Effector memory CD4-positive, alpha-beta T cell (primary cell): ENCODE measurements around the gene GAA.

Experiments
- DNase-seq, 3 donors: peaks; one replicate each; pipeline ENCODE4 v3.0.0-alpha.2; 2020
- H3K27ac ChIP-seq: 2 replicates; pipeline ENCODE4 v1.7.0; 2013; ENCODE audit warnings: mild to moderate bottlenecking, low read length, moderate library complexity; ENCODE audit not compliant: insufficient read depth, poor library complexity, severe bottlenecking
- H3K27me3 ChIP-seq: replicated peaks from 2 replicates; pipeline ENCODE4 v1.7.0; 2013; ENCODE audit warnings: mild to moderate bottlenecking, low read length; ENCODE audit not compliant: insufficient read depth, control insufficient read depth, poor library complexity, severe bottlenecking
- H3K36me3 ChIP-seq: 2 replicates; pipeline ENCODE4 v1.7.0; 2013; ENCODE audit warnings: mild to moderate bottlenecking, low read length, moderate library complexity; ENCODE audit not compliant: control insufficient read depth, insufficient read depth
- H3K4me1 ChIP-seq: 2 replicates; pipeline ENCODE4 v1.7.0; 2013; ENCODE audit warnings: low read length, mild to moderate bottlenecking; ENCODE audit not compliant: control insufficient read depth, insufficient read depth, poor library complexity, severe bottlenecking
- H3K4me3 ChIP-seq: 2 replicates; pipeline ENCODE4 v1.7.0; 2013; ENCODE audit warnings: low read length, low read depth, mild to moderate bottlenecking; ENCODE audit not compliant: insufficient read depth, poor library complexity, severe bottlenecking
- H3K9me3 ChIP-seq: 2 replicates; pipeline ENCODE4 v1.7.0; 2013; ENCODE audit warnings: mild to moderate bottlenecking, low read length, moderate library complexity; ENCODE audit not compliant: control insufficient read depth

The GAA gene

DNA sequence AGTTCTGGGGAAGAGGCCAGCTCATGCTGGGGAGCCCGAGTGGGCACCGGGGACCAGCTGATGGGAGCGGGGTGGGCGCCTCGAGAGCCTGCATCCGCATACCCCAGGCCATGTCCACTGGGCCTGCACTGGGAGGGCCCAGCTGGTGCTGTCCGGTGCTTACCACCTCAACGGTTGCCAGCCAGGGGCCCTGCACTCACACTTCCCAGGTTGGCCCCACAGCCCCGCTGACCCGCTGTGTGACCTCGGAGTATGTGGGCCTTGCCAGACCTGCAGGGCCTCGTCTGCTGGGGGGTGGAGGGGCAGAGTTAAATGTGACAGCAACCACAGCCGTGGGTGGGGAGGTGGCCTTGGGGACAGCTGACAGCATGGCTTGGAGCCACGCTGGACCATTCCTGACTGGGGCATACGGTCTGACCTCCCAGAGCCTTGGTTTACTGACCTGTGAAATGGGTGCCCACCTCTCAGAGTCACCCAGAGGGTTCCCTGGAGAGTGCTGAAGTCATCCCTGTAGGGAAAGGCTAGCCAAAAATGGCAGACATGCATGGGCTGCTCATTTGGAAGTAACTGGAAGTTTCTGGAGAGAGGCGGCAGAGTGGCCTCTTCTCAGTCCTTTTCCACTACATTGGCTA is 5.4 kb upstream of the GAA start:
- H3K27ac ChIP-seq = no peak overlapping the region
- no peaks in the 10 kb centered on the region for H3K36me3 ChIP-seq
- H3K4me1 ChIP-seq = peaks cover 9% of the 10 kb centered on the region
- H3K4me3 ChIP-seq = no peak overlapping the region
- no peak for DNase-seq
- no peaks in the 10 kb centered on the region for H3K9me3 ChIP-seq
- no peaks in the 10 kb centered on the region for H3K27me3 ChIP-seq

DNA sequence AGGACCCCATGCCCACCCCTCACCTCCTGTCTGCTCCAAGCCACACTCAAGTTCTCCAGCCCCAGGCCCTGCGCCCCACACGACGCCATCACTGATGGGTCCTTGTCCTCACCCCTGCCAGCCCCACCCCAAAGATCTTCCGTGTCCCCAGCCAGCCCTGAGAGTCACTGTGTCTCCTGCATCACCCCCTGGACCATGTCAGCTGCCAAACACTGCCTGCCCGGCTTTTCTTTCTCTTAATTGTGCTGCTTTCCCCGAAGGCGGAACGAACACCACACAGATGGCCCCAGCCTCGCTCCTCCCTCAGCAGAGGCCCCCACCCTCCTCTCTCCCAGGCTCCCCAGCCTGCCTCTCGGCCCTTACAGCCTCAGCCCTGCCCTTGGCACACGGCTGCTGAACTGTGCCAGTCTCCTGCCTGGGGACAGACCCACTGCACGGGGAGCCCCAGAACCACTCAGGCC is 4.8 kb upstream of the GAA start:
- Histone ChIP-seq H3K36me3 (no peaks in the 10 kb centered on the region), H3K4me1 (peaks cover 11% of the 10 kb centered on the region), H3K27ac (no peak overlapping the region), H3K4me3 (no peak overlapping the region), H3K27me3 (no peaks in the 10 kb centered on the region), H3K9me3 (no peaks in the 10 kb centered on the region)
- no peak for DNase-seq

- no peak overlapping the region for H3K27ac ChIP-seq
- no peak overlapping the region for H3K4me3 ChIP-seq
- no peaks in the 10 kb centered on the region for H3K36me3 ChIP-seq
- no peak for DNase-seq
- H3K4me1 ChIP-seq = peaks cover 17% of the 10 kb centered on the region
- no peaks in the 10 kb centered on the region for H3K9me3 ChIP-seq
- no peaks in the 10 kb centered on the region for H3K27me3 ChIP-seq
Measured at GRCh38 chr17:80097127-80097621, 4.2 kb upstream of the GAA start.

DNA sequence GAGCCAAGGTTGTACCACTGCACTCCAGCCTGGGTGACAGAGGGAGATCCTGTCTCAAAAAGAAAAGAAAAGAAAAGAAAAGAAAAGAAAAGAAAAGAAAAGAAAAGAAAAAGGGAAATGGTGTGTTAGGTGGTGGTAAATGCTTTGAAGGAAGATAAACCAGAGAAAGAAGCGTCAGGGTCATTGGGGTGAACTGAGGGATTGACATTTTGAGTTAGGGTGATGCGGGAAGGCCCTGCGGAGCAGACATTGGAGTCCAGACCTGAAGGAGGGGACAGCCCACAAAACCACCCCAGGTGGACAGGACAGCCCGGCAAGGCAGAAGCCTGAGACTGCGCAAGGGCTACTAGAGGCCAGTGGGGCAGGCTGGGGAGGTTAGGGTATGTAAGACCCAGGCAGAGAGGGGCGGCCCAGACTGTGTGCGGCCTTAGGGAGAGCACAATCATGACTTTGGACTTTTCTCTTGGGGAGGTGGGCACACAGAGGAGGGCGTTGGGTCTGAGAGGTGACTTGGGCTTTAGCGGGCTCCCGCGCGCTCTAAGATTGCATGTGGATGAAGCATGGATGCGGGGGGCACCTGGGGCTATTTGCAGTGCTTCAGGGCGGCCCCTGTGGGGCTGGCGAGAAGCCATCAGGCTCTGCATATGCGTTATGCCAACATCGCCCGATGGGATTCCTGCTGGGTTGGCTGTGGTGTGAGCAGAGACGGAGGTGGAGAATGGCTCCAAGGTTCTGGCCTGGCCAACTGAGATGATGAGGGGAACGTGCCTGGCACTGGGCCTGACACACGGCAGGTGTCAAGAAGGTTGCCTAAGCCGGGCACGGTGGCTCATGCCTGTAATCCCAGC is 3.3 kb upstream of the GAA start:
- H3K4me1 ChIP-seq = peaks cover 19% of the 10 kb centered on the region
- H3K4me3 ChIP-seq = no peak overlapping the region

DNA sequence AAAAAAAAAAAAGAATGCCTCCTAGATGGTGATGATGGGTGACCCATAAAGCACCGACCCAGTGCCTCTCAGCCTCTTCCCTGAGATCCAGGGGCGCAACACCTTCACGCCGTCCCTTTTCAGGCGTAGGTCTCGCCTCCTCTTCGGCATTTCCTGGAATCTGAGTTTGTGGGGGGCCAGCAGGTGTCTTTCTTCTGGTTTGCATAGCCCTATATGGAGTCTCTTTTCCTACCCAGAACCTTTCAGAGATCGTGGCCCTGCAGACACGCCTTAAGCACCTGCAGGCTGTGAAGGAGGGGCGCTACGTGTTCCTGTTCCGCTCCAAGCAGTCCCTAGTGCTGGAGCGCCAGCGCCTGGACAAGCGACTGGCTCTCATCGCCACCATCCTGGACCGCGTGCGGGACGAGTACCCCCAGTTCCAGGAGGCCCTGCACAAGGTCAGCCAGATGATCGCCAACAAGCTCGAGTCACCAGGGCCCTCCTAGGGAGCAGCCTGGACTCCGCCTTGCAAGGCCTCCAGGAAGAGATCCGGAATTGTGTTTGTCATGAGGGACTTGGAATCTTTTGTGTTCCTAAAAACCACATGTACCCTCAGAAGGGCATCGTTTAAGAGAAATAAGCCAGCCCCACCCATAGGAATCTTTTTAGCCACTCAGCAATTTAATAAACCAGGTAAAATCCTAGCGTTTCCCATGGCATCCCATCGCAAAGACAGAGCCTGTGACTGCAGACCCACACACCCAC is 1.9 kb upstream of the GAA start:
- no peaks in the 10 kb centered on the region for H3K27me3 ChIP-seq
- DNase-seq = no peak
- H3K9me3 ChIP-seq = no peaks in the 10 kb centered on the region
- no peak overlapping the region for H3K27ac ChIP-seq
- H3K4me3 ChIP-seq = no peak overlapping the region
- no peaks in the 10 kb centered on the region for H3K36me3 ChIP-seq
- peaks cover 19% of the 10 kb centered on the region for H3K4me1 ChIP-seq

More for the DNA sequence above, 3.3 kb upstream of the GAA start:
- Histone ChIP-seq H3K9me3 (no peaks in the 10 kb centered on the region), H3K27me3 (no peaks in the 10 kb centered on the region), H3K36me3 (no peaks in the 10 kb centered on the region), H3K27ac (no peak overlapping the region)
- DNase-seq = no peak

- no peaks in the 10 kb centered on the region for H3K9me3 ChIP-seq
- H3K36me3 ChIP-seq = no peaks in the 10 kb centered on the region
- no peaks in the 10 kb centered on the region for H3K27me3 ChIP-seq
- no peak overlapping the region for H3K4me3 ChIP-seq
- DNase-seq = no peak
- peaks cover 19% of the 10 kb centered on the region for H3K4me1 ChIP-seq
- no peak overlapping the region for H3K27ac ChIP-seq
Measured at GRCh38 chr17:80100035-80100323, 1.4 kb upstream of the GAA start.

GRCh38 chr17:80101946-80102663 is 724 bp downstream of the GAA start:
- peak overlapping the region; percentile 73 for H3K27ac ChIP-seq

GRCh38 chr17:80102664-80103448 is 1.5 kb downstream of the GAA start:
- Histone ChIP-seq H3K4me1 (peaks cover 19% of the 10 kb centered on the region), H3K27ac (no peak overlapping the region), H3K36me3 (no peaks in the 10 kb centered on the region), H3K4me3 (no peak overlapping the region), H3K27me3 (no peaks in the 10 kb centered on the region), H3K9me3 (no peaks in the 10 kb centered on the region)
- DNase-seq = no peak

More at GRCh38 chr17:80101946-80102663, 724 bp downstream of the GAA start:
- no peaks in the 10 kb centered on the region for H3K27me3 ChIP-seq
- no peak for DNase-seq
- H3K4me1 ChIP-seq = peaks cover 19% of the 10 kb centered on the region
- peak overlapping the region; percentile 93 for H3K4me3 ChIP-seq
- no peaks in the 10 kb centered on the region for H3K9me3 ChIP-seq
- H3K36me3 ChIP-seq = no peaks in the 10 kb centered on the region

DNA sequence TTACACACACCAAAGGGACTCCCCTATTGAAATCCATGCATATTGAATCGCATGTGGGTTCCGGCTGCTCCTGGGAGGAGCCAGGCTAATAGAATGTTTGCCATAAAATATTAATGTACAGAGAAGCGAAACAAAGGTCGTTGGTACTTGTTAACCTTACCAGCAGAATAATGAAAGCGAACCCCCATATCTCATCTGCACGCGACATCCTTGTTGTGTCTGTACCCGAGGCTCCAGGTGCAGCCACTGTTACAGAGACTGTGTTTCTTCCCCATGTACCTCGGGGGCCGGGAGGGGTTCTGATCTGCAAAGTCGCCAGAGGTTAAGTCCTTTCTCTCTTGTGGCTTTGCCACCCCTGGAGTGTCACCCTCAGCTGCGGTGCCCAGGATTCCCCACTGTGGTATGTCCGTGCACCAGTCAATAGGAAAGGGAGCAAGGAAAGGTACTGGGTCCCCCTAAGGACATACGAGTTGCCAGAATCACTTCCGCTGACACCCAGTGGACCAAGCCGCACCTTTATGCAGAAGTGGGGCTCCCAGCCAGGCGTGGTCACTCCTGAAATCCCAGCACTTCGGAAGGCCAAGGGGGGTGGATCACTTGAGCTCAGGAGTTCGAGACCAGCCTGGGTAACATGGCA is 2.2 kb downstream of the GAA start:
- Histone ChIP-seq H3K4me1 (peaks cover 19% of the 10 kb centered on the region), H3K4me3 (no peak overlapping the region), H3K36me3 (no peaks in the 10 kb centered on the region), H3K9me3 (no peaks in the 10 kb centered on the region), H3K27me3 (no peaks in the 10 kb centered on the region), H3K27ac (no peak overlapping the region)
- DNase-seq = no peak
